Measurements from ENCODE around the gene BSCL2.
"Not testable (repeated sequence)": the region's sequence is repeated elsewhere in the genome, so short reads cannot be mapped to it uniquely, and the experiment has no call there.

BSCL2 gene

DNA sequence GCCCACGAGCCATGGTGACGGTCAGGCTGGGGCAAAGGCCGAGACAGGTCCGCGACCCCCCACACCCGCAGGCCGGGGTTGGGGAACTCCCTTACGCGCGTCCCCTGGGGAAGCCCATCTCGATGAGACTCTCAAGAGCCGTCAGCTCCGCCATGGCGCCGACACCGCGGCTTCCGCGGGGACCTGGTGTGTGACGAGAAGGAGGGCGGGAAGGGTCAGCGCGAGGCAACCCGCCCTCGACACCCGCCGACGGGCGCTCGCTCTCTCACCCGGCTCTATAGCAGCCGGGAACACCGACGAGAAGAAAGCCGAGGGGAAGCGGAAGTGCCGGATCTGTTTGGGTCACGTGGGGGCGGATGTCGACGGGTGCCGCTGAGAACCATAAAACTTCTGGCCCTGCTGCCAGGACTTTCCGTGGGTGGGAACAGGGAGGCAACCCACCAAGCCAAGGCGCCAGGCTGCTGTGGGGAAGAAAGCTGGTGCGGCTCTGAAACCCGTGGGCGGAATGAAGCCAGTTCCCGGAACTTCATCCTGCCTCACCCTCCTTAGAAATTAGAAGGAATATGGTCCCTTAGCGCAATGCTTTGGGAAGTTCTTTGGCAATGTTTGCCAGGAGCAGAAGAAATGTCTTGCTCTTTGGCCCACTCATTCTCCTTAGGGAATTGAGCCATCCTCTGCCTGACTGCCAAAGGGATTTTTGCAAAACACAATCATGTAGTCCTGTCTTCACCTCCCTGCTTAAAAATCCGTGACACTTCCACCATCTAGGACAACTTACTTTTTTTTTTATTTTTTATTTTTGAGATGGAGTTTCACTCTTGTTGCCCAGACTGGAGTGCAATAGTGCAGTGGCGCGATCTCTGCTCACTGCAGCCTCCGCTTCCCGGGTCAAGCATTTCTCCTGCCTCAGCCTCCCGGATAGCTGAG lies 28.2 kb downstream of the BSCL2 start, which contains the start of gene UBXN1:
Gene UBXN1, minus strand, starts transcription at position 304 of the 927 bp plus-strand sequence. Its CDS starts 150 bp downstream, at position 154.
- Histone ChIP-seq H3K36me3 (ENCODE audit: control insufficient read depth, insufficient read depth, low read length, severe bottlenecking) (peaks cover 26% of the 10 kb centered on the region), H3K27me3 (replicated peaks; ENCODE audit: control insufficient read depth, insufficient read depth, low read length) (no peaks in the 10 kb centered on the region), H3K4me3 (ENCODE audit: low read length) (peak within 1 kb of the TSS; percentile 97), H3K9ac (ENCODE audit: low read length) (peak within 1 kb of the TSS; percentile 99), H3K9me3 (ENCODE audit: control insufficient read depth, low read length) (no peaks in the 10 kb centered on the region), H3K4me1 (ENCODE audit: control insufficient read depth, insufficient read depth, low read length) (peaks cover 38% of the 10 kb centered on the region)
- peak; percentile 94 for DNase-seq (ENCODE audit: low read depth)

DNA sequence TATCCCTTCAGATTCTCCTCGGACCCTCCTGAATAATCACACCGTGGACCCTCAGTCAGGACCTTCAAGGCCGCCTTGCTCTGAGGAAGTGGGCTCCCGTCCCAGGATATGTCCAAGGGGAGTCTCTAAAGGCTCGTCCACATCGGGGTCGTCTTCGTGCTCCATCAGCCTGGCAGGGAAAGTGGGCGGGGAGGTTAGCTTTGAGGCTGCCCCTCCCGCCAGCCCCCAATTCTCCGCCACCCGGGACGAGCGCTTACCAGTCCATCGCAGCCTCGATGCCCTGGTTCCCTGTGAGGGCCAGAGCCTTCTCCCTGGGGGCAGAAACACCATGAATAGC lies 28.8 kb downstream of the BSCL2 start:
- Histone ChIP-seq H3K9me3 (ENCODE audit: control insufficient read depth, low read length) (no peaks in the 10 kb centered on the region), H3K27me3 (replicated peaks; ENCODE audit: control insufficient read depth, insufficient read depth, low read length) (no peaks in the 10 kb centered on the region), H3K9ac (ENCODE audit: low read length) (peak overlapping the region; percentile 99), H3K4me3 (ENCODE audit: low read length) (peak overlapping the region; percentile 97), H3K36me3 (ENCODE audit: control insufficient read depth, insufficient read depth, low read length, severe bottlenecking) (peaks cover 30% of the 10 kb centered on the region), H3K4me1 (ENCODE audit: control insufficient read depth, insufficient read depth, low read length) (peaks cover 44% of the 10 kb centered on the region)
- no peak for DNase-seq (ENCODE audit: low read depth)

DNA sequence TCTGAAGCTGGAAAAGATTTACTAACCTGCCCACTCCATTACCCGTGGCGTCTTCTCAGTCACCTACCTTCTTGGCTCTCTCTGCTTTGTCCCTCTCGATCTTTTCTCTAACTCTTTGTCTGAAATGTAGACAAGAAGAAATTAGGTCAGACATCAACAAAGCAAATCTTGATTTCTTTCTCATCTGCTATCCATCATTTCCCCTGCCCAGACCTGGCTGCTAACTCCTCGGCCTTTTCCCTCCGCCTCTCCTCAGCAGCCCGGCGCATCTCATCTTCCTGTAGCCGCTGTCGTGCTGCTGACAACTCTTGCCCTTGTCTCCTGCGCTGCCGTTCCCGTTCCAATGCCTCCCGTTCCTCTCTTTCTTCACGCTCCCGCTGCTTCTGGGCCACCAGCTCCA lies 29.5 kb downstream of the BSCL2 start:
- H3K9ac ChIP-seq (ENCODE audit: low read length): peak overlapping the region; percentile 99
- peaks cover 30% of the 10 kb centered on the region for H3K36me3 ChIP-seq (ENCODE audit: control insufficient read depth, insufficient read depth, low read length, severe bottlenecking)
- H3K4me3 ChIP-seq (ENCODE audit: low read length): peak overlapping the region; percentile 97
- no peaks in the 10 kb centered on the region for H3K27me3 ChIP-seq (replicated peaks; ENCODE audit: control insufficient read depth, insufficient read depth, low read length)
- H3K9me3 ChIP-seq (ENCODE audit: control insufficient read depth, low read length): no peaks in the 10 kb centered on the region
- no peak for DNase-seq (ENCODE audit: low read depth)
- peaks cover 50% of the 10 kb centered on the region for H3K4me1 ChIP-seq (ENCODE audit: control insufficient read depth, insufficient read depth, low read length)

DNA sequence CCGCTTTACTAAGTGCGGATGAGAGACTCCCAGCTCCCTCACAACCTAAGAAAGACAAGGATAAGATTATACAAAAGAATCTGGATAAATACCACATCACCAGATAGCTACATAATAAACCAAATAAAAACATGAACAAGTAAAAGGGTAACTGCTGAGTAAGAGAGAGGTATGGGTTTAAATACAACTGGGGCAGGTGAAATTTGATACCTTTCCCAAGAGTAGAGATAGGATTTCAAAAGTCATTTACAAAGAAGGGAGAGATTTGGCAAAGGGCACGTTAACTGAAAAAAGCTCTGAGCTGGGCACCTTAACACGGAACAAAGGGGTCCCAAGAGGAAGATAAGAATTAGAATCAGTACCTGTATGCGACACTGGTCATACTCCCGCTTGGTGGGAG lies 30.1 kb downstream of the BSCL2 start:
- Histone ChIP-seq H3K27me3 (replicated peaks; ENCODE audit: control insufficient read depth, insufficient read depth, low read length) (no peaks in the 10 kb centered on the region), H3K36me3 (ENCODE audit: control insufficient read depth, insufficient read depth, low read length, severe bottlenecking) (peaks cover 30% of the 10 kb centered on the region), H3K4me3 (ENCODE audit: low read length) (peak overlapping the region; percentile 97), H3K4me1 (ENCODE audit: control insufficient read depth, insufficient read depth, low read length) (peaks cover 54% of the 10 kb centered on the region), H3K9ac (ENCODE audit: low read length) (peak overlapping the region; percentile 99), H3K9me3 (ENCODE audit: control insufficient read depth, low read length) (no peaks in the 10 kb centered on the region)
- no peak for DNase-seq (ENCODE audit: low read depth)

DNA sequence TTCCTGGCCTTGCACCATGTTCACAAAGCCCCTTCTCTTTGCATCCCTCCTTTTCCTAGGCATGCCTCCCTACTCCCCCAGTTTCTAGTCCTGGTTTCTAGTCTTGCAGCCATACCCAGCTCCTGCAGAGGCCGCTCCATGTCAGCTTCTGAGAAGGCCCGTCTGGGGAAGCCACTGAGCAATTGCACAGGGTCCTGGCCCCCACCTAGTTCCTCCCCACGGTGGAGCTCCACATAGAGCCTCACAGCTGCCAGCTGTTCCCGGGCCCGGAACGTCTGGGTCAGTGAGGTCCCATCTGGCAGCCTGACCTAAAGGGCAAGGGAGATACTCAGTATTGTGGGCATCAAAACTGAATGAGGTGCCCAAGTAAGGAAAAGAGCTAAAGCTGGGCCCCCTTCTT lies 30.5 kb downstream of the BSCL2 start:
- H3K9me3 ChIP-seq (ENCODE audit: control insufficient read depth, low read length): no peaks in the 10 kb centered on the region
- H3K27me3 ChIP-seq (replicated peaks; ENCODE audit: control insufficient read depth, insufficient read depth, low read length): no peaks in the 10 kb centered on the region
- DNase-seq (ENCODE audit: low read depth): no peak
- H3K36me3 ChIP-seq (ENCODE audit: control insufficient read depth, insufficient read depth, low read length, severe bottlenecking): peaks cover 30% of the 10 kb centered on the region
- H3K9ac ChIP-seq (ENCODE audit: low read length): peak overlapping the region; percentile 99
- no peak overlapping the region for H3K4me3 ChIP-seq (ENCODE audit: low read length)
- H3K4me1 ChIP-seq (ENCODE audit: control insufficient read depth, insufficient read depth, low read length): peaks cover 54% of the 10 kb centered on the region

DNA sequence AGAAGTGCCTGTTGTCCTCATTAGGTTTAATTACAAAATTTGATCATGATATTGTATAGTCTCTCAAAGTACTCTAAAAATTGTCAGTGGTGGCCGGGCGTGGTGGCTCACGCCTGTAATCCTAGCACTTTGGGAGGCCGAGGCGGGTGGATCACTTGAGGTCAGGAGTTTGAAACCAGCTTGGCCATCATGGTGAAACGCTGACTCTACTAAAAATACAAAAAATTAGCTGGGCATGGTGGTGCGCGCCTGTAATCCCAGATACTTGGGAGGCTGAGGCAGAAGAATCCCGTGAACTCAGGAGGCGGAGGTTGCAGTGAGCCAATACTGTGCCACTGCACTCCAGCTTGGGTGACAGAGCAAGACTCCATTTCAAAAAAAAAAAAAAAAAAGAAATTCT lies 31.8 kb downstream of the BSCL2 start:
- H3K4me1 ChIP-seq (ENCODE audit: control insufficient read depth, insufficient read depth, low read length): peaks cover 42% of the 10 kb centered on the region
- H3K36me3 ChIP-seq (ENCODE audit: control insufficient read depth, insufficient read depth, low read length, severe bottlenecking): peaks cover 30% of the 10 kb centered on the region
- not testable (repeated sequence) for H3K9ac ChIP-seq (ENCODE audit: low read length); DNase-seq (ENCODE audit: low read depth); H3K27me3 ChIP-seq (replicated peaks; ENCODE audit: control insufficient read depth, insufficient read depth, low read length); H3K9me3 ChIP-seq (ENCODE audit: control insufficient read depth, low read length); H3K4me3 ChIP-seq (ENCODE audit: low read length)

DNA sequence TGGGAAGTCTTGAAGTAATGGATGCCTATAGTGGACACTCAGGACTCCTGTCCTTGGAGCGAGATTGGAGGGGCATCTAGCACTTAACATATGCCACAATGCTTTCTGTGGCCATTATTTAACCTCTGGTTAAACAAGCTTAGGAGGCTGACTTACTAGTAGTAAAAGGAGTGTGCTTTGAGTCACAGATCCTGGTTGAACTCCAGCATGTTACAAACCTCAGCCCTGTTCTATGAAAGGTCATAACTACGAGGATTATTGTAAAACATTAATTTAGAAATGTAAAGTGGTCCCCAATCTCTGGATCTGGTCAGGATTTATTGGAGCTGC lies 34.1 kb downstream of the BSCL2 start:
- Histone ChIP-seq H3K9ac (ENCODE audit: low read length) (peak overlapping the region; percentile 96), H3K4me1 (ENCODE audit: control insufficient read depth, insufficient read depth, low read length) (peaks cover 43% of the 10 kb centered on the region), H3K9me3 (ENCODE audit: control insufficient read depth, low read length) (no peaks in the 10 kb centered on the region), H3K36me3 (ENCODE audit: control insufficient read depth, insufficient read depth, low read length, severe bottlenecking) (peaks cover 30% of the 10 kb centered on the region), H3K4me3 (ENCODE audit: low read length) (peak overlapping the region; percentile 92), H3K27me3 (replicated peaks; ENCODE audit: control insufficient read depth, insufficient read depth, low read length) (no peaks in the 10 kb centered on the region)
- no peak for DNase-seq (ENCODE audit: low read depth)

DNA sequence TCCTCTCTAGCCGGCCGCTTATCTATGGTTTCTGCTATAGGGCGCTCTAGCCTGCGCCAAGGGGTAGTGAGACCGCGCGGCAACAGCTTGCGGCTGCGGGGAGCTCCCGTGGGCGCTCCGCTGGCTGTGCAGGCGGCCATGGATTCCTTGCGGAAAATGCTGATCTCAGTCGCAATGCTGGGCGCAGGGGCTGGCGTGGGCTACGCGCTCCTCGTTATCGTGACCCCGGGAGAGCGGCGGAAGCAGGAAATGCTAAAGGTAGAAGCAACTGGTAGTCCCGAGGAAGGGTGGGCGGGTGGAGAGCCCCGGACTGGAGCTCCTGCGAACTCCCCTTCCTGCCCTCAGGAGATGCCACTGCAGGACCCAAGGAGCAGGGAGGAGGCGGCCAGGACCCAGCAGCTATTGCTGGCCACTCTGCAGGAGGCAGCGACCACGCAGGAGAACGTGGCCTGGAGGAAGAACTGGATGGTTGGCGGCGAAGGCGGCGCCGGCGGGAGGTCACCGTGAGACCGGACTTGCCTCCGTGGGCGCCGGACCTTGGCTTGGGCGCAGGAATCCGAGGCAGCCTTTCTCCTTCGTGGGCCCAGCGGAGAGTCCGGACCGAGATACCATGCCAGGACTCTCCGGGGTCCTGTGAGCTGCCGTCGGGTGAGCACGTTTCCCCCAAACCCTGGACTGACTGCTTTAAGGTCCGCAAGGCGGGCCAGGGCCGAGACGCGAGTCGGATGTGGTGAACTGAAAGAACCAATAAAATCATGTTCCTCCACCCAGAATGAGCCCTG lies 35.4 kb downstream of the BSCL2 start, which contains the start of the genes LBHD1 and UQCC3:
Gene LBHD1, minus strand, starts transcription at position 660 of the 782 bp plus-strand sequence. CDS start 2,236 bp downstream, outside the sequence.
Gene UQCC3, plus strand, starts transcription at position 66 of the 782 bp plus-strand sequence. Its CDS starts 73 bp downstream, at position 139.
- peaks cover 41% of the 10 kb centered on the region for H3K4me1 ChIP-seq (ENCODE audit: control insufficient read depth, insufficient read depth, low read length)
- H3K27me3 ChIP-seq (replicated peaks; ENCODE audit: control insufficient read depth, insufficient read depth, low read length): no peaks in the 10 kb centered on the region
- peak within 1 kb of the TSS; percentile 96 for H3K9ac ChIP-seq (ENCODE audit: low read length)
- DNase-seq (ENCODE audit: low read depth): peak; percentile 91
- peak within 1 kb of the TSS; percentile 92 for H3K4me3 ChIP-seq (ENCODE audit: low read length)
- H3K9me3 ChIP-seq (ENCODE audit: control insufficient read depth, low read length): no peaks in the 10 kb centered on the region
- peaks cover 31% of the 10 kb centered on the region for H3K36me3 ChIP-seq (ENCODE audit: control insufficient read depth, insufficient read depth, low read length, severe bottlenecking)

DNA sequence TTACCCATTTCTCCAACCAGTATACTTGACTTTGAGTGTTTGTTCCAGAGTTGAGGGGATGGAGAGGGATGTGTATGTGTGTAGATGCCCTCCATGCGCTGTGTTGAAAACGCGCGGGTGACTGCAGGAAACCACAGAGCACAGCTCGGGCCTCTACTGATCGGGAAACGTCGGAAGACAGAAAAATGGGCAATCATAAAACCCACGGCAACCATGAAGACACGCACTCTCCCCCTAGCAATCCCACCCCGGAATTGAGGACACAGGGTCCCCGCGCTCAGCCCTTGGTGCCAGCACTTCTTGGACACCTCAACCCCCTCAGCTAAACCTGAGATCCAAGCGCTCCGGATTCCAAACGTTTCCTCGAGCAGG lies 36.0 kb downstream of the BSCL2 start:
- Histone ChIP-seq H3K9ac (ENCODE audit: low read length) (peak overlapping the region; percentile 96), H3K4me1 (ENCODE audit: control insufficient read depth, insufficient read depth, low read length) (peaks cover 41% of the 10 kb centered on the region)
- no peak for DNase-seq (ENCODE audit: low read depth)

DNA sequence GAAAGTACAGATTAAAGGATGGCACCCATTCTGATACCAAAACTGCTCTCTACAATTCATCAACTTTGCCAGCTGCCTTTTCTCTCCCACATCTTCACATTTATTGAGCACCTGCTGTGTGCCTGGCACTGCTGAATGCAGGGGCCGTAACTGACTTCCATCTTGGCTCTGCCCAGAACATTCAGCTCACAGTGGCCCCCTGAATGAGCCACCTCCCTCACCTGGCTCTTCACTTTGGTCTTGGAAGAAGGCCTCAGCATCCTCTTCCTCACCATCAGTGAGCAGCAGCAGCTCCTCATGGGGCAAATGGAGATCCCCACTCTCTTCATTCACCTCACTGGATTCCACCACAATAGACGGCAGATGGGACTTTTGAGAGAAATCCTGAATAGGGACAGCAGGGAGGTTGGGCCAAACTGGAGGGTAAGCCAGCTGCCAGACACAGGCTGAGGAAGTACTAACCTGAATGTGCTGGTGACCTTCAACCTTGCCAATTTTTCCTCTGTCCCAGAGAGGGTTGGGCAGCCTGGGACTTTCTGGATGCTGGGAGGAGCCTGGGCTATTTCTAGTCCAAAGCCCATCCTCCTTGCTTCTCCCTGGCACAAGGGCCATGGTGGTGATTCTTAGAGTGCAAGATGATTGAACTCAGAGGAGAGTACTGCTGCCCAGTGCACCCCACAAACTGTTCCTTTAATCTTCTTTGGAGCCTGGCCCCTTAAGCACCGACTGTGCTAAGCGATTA lies 37.6 kb downstream of the BSCL2 start:
- no peak for DNase-seq (ENCODE audit: low read depth)

More for the DNA sequence above, 36.0 kb downstream of the BSCL2 start:
- peaks cover 31% of the 10 kb centered on the region for H3K36me3 ChIP-seq (ENCODE audit: control insufficient read depth, insufficient read depth, low read length, severe bottlenecking)
- no peaks in the 10 kb centered on the region for H3K27me3 ChIP-seq (replicated peaks; ENCODE audit: control insufficient read depth, insufficient read depth, low read length)
- H3K9me3 ChIP-seq (ENCODE audit: control insufficient read depth, low read length): no peaks in the 10 kb centered on the region
- H3K4me3 ChIP-seq (ENCODE audit: low read length): peak overlapping the region; percentile 92

More for the DNA sequence above, 37.6 kb downstream of the BSCL2 start:
- Histone ChIP-seq H3K4me3 (ENCODE audit: low read length) (peak overlapping the region; percentile 92), H3K4me1 (ENCODE audit: control insufficient read depth, insufficient read depth, low read length) (peaks cover 44% of the 10 kb centered on the region), H3K27me3 (replicated peaks; ENCODE audit: control insufficient read depth, insufficient read depth, low read length) (no peaks in the 10 kb centered on the region), H3K9me3 (ENCODE audit: control insufficient read depth, low read length) (no peaks in the 10 kb centered on the region), H3K36me3 (ENCODE audit: control insufficient read depth, insufficient read depth, low read length, severe bottlenecking) (peaks cover 30% of the 10 kb centered on the region), H3K9ac (ENCODE audit: low read length) (peak overlapping the region; percentile 96)
